Suppressor macrophage treated with lipopolysaccharide for 4 hours (primary cell): Measurements from ENCODE around the gene IQSEC1.
"Not testable (repeated sequence)": the region's sequence is repeated elsewhere in the genome, so short reads cannot be mapped to it uniquely, and the experiment has no call there.

Source experiments
- DNase-seq: peaks from one replicate; pipeline ENCODE4 v3.0.0-alpha.2; 2020

The IQSEC1 gene

DNA sequence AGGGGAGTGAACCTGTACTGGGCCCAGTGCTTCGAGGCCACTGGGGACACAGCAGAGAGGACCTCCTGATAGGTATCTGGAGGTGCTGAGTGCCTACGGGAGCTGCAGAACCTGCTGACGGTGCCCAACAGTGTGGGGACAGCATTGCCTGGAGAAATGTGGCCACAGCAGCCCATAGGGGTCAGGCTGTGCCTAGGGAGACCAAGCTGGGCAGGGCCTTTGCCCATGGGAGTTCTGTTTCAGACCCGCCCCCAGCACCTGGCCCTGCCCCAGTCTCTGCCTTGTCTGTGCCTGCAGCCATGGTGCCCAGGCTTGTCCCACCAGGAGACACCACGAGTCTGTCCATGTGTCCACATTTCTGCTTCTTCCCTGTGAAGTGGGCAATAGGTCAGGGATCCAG, 216.6 kb downstream of the IQSEC1 start:
- DNase-seq = no peak

DNA sequence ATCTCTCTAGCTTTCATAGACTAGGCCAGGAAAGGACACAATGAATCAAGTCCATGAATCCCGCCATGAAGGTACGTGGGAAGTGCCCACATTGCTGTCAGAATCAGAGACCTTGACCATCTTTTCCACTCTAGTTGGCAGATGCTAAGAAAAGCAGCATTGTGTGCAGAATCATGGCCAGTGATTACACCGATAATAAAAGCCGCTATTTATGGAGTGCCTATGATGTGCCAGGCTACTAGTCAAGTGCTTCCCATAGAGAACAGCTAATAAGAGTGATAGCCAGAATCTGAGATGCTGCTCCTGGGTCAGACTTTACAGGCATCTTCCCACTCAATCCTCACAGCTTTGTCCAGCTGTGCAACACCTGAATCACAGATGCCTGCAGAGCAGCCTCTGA, 218.7 kb downstream of the IQSEC1 start:
- DNase-seq = no peak

DNA sequence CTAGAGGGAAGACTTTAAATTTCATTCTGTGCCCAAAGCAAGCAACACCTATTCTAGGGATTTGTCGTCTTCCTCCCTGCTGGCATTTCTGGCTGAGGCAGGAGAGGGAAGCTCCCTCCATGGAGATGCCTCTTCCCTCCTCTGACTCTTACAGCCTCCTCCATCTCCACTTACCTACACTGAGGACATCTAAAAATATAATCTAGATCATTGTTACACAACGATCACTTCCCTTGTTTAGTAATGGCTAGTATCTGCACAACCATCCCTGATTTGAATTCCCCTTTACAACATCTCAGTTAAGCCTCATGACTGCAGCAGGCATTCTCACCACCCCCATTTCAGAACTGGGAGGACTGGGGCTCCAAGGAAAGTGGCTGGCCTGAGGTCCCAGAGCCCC, 219.4 kb downstream of the IQSEC1 start:
- not testable (repeated sequence) for DNase-seq

DNA sequence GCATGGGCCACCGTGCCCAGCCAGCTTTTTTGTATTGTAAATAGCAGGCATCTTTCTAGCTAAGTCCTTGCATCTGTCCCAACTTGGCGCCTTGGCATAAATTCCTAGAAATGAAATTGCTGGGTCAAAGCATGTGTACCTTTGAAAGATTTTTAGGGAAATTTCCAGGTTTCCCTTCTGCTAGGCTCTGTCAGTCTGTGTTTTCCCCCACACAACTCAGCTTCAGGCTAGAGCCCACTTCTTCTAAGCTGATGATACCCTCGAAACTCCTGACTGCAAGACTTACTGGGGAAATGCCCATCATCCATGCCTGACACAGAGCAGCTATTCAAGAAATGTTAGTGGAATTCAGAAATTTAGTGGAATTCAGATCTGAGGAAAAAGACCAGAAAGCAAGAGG, 221.0 kb downstream of the IQSEC1 start:
- DNase-seq = no peak
